RWPE1 (cell line): ENCODE data around the gene KCNIP3.

Experiments
- CTCF ChIA-PET: fragments of 350-600 bp; sonication (Branson Sonifier 250); formaldehyde crosslinking; extraction: SDS; loops from one replicate; lab custom pipeline; 2021; lab: Yijun Ruan, JAX
- POLR2A ChIA-PET: fragments of 400-600 bp; formaldehyde crosslinking; extraction: SDS; loops from one replicate; lab custom pipeline; 2020; ENCODE audit warnings: antibody characterized with exemption; ENCODE audit not compliant: low non-redundant PET; lab: Yijun Ruan, JAX
- DNase-seq: peaks from one replicate; pipeline ENCODE4 v3.0.0; 2012; ENCODE audit warnings: low spot score
- H3K27ac ChIP-seq: fragments of 450-650 bp; 2 replicates; pipeline ENCODE4 v1.5.1; 2017
- CTCF ChIP-seq: fragments of 450-650 bp; conservative IDR thresholded peaks from 2 replicates; pipeline ENCODE4 v1.5.1; 2017; ENCODE audit warnings: low read depth, mild to moderate bottlenecking

Gene KCNIP3

DNA sequence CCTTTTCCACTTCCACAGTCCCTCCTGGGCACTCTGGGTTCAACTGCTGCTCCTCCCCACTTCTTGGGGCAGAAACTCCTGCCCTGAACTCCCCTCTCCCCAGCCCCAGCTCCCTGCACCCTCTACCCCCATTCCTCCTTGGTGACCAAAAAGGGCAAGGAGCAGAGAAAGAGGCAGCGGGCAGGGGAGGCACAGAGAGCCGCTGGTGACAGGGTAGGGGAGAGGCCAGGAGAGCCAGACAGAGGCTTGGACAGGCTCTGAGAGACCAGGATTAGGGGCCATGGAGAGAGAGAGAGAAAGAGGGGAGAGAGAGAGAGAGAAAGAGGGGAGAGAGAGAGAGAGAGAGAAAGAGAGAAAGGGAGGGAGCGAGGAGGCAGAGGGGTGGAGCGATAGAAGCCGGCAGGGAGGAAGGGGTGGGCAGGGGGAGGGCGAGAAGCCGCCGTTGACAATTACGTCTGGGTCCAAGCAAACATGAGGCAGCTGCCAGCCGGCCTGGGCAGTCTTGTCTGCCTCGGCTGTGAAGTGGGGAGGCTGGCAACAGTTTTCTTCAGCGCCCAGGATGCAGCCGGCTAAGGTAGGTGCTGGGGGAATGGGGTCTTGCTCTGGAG, at the start of gene KCNIP3:
Gene KCNIP3, plus strand, starts transcription at position 468 of the 608 bp plus-strand sequence. Its CDS starts 92 bp downstream, at position 560.
- no peak for DNase-seq
- ChIA-PET POLR2A (no interaction called here), CTCF (interaction anchor here (0.5 to 5.7 kb wide), 3 partner anchors 20 to 66 kb away, joined by 3 to 37 read pairs (median 6); no protein-coding TSS in a partner anchor)
- H3K27ac ChIP-seq = peak within 1 kb of the TSS; percentile 19
- no peak for TF ChIP-seq CTCF

DNA sequence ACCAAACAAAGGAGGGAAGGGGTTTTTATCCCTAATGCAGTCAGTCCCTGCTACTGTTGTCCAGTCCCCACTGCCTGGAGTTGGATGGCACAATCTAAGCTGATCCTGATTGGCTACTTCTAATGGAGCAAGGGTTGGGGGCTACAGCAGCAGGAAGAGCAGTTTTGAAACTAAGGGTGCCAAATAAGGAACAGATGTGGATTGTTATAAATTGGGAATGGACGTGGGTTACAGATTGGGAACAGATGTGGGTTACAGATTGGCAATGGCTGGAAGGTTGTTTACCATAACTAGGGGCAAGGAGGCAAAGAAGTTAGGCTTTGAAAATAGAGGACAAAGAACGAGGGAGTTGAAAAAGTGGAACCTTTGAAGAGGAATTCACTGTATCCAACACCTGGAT, 38.9 kb upstream of the KCNIP3 start:
- ChIA-PET CTCF (no interaction called here), POLR2A (no interaction called here)
- no peak overlapping the region for H3K27ac ChIP-seq
- DNase-seq = no peak
- TF ChIP-seq CTCF = no peak

DNA sequence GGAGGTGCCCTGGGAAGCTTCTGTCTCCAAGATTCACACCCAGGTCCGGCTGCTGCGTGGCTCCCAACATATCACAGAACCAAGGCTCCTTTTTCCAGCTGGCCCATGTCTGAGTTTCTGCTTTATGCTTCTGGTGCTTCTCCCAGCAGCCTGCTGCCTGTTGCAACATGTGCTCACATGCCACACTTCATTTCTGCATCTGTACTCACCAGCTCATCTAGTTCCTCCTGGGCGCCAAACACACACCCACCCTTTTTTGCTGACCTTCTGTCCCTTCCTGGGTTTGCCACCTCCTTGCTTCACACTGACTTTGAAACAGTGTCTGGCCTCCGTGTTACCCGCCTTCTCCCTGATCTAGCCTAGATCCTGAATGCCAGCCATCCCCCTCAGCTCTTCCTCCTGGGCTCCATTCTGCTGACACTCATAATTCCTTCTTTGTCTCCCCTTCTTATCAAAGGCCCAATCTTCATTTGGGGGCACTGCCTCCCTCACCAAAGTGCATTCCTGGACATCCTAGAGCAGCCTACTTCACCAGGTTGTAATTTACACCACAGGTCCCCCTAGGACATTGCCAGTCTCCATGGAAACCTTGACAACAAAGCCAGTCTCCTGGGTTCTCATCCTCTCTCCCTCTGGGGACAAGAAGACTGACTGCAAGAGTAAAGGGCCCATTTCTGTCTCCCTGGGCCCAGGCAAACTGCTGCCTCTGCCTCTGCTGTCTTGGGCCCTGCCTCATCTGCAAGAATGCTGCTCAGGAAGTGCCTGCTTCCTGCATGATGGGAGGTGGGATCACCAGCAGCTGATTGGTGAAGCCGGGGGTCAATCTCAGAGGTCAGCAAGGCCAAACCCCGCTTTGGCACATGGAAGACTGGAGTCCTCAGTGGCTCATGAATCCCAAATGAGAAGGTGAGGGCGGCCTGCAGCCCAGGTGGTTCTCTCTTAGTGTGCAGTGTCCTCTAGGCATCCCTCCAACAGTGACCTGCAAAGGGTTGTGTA, 36.8 kb upstream of the KCNIP3 start:
- CTCF ChIA-PET = interaction anchor here (0.5 to 1.9 kb wide), 3 partner anchors 29 to 1679 kb away, joined by 3 to 9 read pairs (median 5); no protein-coding TSS in a partner anchor
- no peak for TF ChIP-seq CTCF
- peak; percentile 88 for DNase-seq
- POLR2A ChIA-PET = interaction anchor here (0.6 kb wide), 1 partner anchor 100 kb away, joined by 3 read pairs; no protein-coding TSS in a partner anchor
- H3K27ac ChIP-seq = peak overlapping the region; percentile 89

- no peak overlapping the region for H3K27ac ChIP-seq
- DNase-seq = no peak
- TF ChIP-seq CTCF = no peak
- ChIA-PET POLR2A (no interaction called here), CTCF (no interaction called here)
Measured at GRCh38 chr2:95261602-95262001, 35.5 kb upstream of the KCNIP3 start.

GRCh38 chr2:95262896-95263542, 34.1 kb upstream of the KCNIP3 start:
- TF ChIP-seq CTCF = no peak
- POLR2A ChIA-PET = no interaction called here
- CTCF ChIA-PET = interaction anchor here (0.6 to 0.7 kb wide), 2 partner anchors 11 to 78 kb away, joined by 3 to 4 read pairs; partner anchors contain the start of gene PROM2
- no peak overlapping the region for H3K27ac ChIP-seq
- no peak for DNase-seq

- no peak overlapping the region for H3K27ac ChIP-seq
- DNase-seq = no peak
- TF ChIP-seq CTCF = no peak
- ChIA-PET CTCF (no interaction called here), POLR2A (no interaction called here)
Measured at GRCh38 chr2:95264624-95265023, 32.5 kb upstream of the KCNIP3 start.
